Neural cell (in vitro differentiated cells): Measurements from ENCODE around the gene AMPH. TPM values are rescaled to one million over a fixed set of nuclear protein-coding genes. Genes with fewer than 3 reads are reported as not detected.

Experiments
- H2AFZ ChIP-seq: fragments of 200-600, 300-800 bp; sonication (generic), shearing (Covaris generic); 2 replicates; pipeline ENCODE4 v1.6.0; 2014; ENCODE audit warnings: low read depth, mild to moderate bottlenecking, antibody characterized with exemption, low read length, moderate library complexity
- H3F3A ChIP-seq: fragments of 200-600 bp; shearing (Covaris generic); 2 replicates; pipeline ENCODE4 v1.6.1; 2016; ENCODE audit warnings: mild to moderate bottlenecking, moderate library complexity, mixed read lengths, antibody characterized with exemption, low read length; ENCODE audit not compliant: insufficient read depth, poor library complexity, severe bottlenecking
- H3K27ac ChIP-seq: fragments of 200-600, 300-800 bp; sonication (generic), shearing (Covaris generic); 2 replicates; pipeline ENCODE4 v1.5.1; 2014; ENCODE audit warnings: mild to moderate bottlenecking, low read length, moderate library complexity
- H3K27me3 ChIP-seq: fragments of 300-800, 200-600 bp; sonication (generic), shearing (Covaris generic); 2 replicates; pipeline ENCODE4 v1.6.0; 2014; ENCODE audit warnings: mild to moderate bottlenecking, low read depth, low read length, moderate library complexity; ENCODE audit not compliant: insufficient read depth
- H3K36me3 ChIP-seq: fragments of 300-800, 200-600 bp; sonication (generic), shearing (Covaris generic); 2 replicates; pipeline ENCODE4 v1.5.1; 2014; ENCODE audit warnings: mild to moderate bottlenecking, antibody characterized with exemption, low read length, moderate library complexity; ENCODE audit not compliant: insufficient read depth
- H3K4me2 ChIP-seq: fragments of 300-800, 200-600 bp; sonication (generic), shearing (Covaris generic); 2 replicates; pipeline ENCODE4 v1.6.0; 2014; ENCODE audit warnings: mild to moderate bottlenecking, low read length
- H3K4me3 ChIP-seq: fragments of 300-800, 200-600 bp; sonication (generic), shearing (Covaris generic); 2 replicates; pipeline ENCODE4 v1.5.1; 2014; ENCODE audit warnings: mild to moderate bottlenecking, low read length, moderate library complexity
- H3K79me2 ChIP-seq: fragments of 200-600 bp; shearing (Covaris generic); replicated peaks from 2 replicates; pipeline ENCODE4 v1.6.0; 2014; ENCODE audit warnings: mild to moderate bottlenecking, low read length, moderate library complexity; ENCODE audit not compliant: insufficient read depth
- H3K9ac ChIP-seq: fragments of 300-800, 200-600 bp; sonication (generic), shearing (Covaris generic); 2 replicates; pipeline ENCODE4 v1.6.1; 2016; ENCODE audit warnings: mild to moderate bottlenecking, low read length, mixed read lengths
- H3K9me2 ChIP-seq: fragments of 200-600 bp; shearing (Covaris generic); 2 replicates; pipeline ENCODE4 v1.6.1; 2016; ENCODE audit warnings: mild to moderate bottlenecking, low read length, mixed read lengths; ENCODE audit not compliant: insufficient read depth
- H3K9me3 ChIP-seq: fragments of 200-600, 300-800 bp; sonication (generic), shearing (Covaris generic); 2 replicates; pipeline ENCODE4 v1.6.1; 2016; ENCODE audit warnings: mild to moderate bottlenecking, mixed run types, low read length, moderate library complexity, mixed read lengths
- H4K20me1 ChIP-seq: fragments of 200-600 bp; shearing (Covaris generic); 2 replicates; pipeline ENCODE4 v1.6.1; 2016; ENCODE audit warnings: mild to moderate bottlenecking, mixed run types; ENCODE audit not compliant: insufficient read depth
- EP300 ChIP-seq: fragments of 450-650 bp; conservative IDR thresholded peaks from 2 replicates; pipeline ENCODE4 v1.6.1; 2014; ENCODE audit warnings: antibody characterized with exemption, mild to moderate bottlenecking, moderate library complexity; ENCODE audit not compliant: poor library complexity, severe bottlenecking
- EZH2 ChIP-seq: fragments of 200-600, 300-800 bp; shearing (Covaris generic), sonication (generic); IDR thresholded peaks from 2 replicates; pipeline ENCODE4 v1.6.1; 2014; ENCODE audit warnings: antibody characterized with exemption, low read length, borderline replicate concordance, mild to moderate bottlenecking; ENCODE audit not compliant: insufficient read depth, poor library complexity, severe bottlenecking
- MXI1 ChIP-seq: fragments of 450-650 bp; conservative IDR thresholded peaks from 2 replicates; pipeline ENCODE4 v1.6.1; 2014; ENCODE audit warnings: antibody characterized with exemption, mild to moderate bottlenecking; ENCODE audit not compliant: poor library complexity, severe bottlenecking
- POLR2AphosphoS5 ChIP-seq: IDR thresholded peaks from 2 replicates; pipeline ENCODE4 v1.6.1; 2012
- RAD21 ChIP-seq: fragments of 450-650 bp; conservative IDR thresholded peaks from 2 replicates; pipeline ENCODE4 v1.6.1; 2014; ENCODE audit warnings: antibody characterized with exemption, mild to moderate bottlenecking, moderate library complexity
- REST ChIP-seq: IDR thresholded peaks from 2 replicates; pipeline ENCODE4 v1.6.1; 2012; ENCODE audit warnings: borderline replicate concordance
- SMC3 ChIP-seq: fragments of 450-650 bp; conservative IDR thresholded peaks from 2 replicates; pipeline ENCODE4 v1.6.1; 2014; ENCODE audit warnings: antibody characterized with exemption, mild to moderate bottlenecking, moderate library complexity; ENCODE audit not compliant: poor library complexity
- TAF1 ChIP-seq: IDR thresholded peaks from 2 replicates; pipeline ENCODE4 v1.6.1; 2012; ENCODE audit warnings: low read depth
- polyA plus RNA-seq: library from polyadenylated mRNA; depleted of rRNA; stranded (reverse); fragments of >200 nt; gene quantifications from 2 replicates; pipeline ENCODE4 v1.2.3, GENCODE V29; 2014
- TF ChIP-seq, protein P1 (sequence below): fragments of 450-650 bp; IDR thresholded peaks from 2 replicates; pipeline ENCODE4 v1.5.1; 2014; ENCODE audit warnings: antibody characterized with exemption, mild to moderate bottlenecking, moderate library complexity; ENCODE audit not compliant: poor library complexity, severe bottlenecking

The AMPH gene
- polyA plus RNA-seq, 1 donor from 2014 or later = 33.7 TPM

- Histone ChIP-seq H3K27ac (no peak overlapping the region), H3K4me2 (no peak overlapping the region), H3K9me3 (no peaks in the 10 kb centered on the region), H3K9ac (no peak overlapping the region), H3F3A (no peaks in the 10 kb centered on the region), H3K27me3 (no peaks in the 10 kb centered on the region), H3K9me2 (no peaks in the 10 kb centered on the region), H2AFZ (no peak overlapping the region), H3K79me2 (no peaks in the 10 kb centered on the region), H4K20me1 (no peaks in the 10 kb centered on the region), H3K36me3 (no peaks in the 10 kb centered on the region), H3K4me3 (no peak overlapping the region)
- TF ChIP-seq REST = no peak
- no peak for TF ChIP-seq POLR2AphosphoS5
- no peak for TF ChIP-seq EP300
Measured at GRCh38 chr7:38669965-38670520, 38.9 kb upstream of the AMPH start.

DNA sequence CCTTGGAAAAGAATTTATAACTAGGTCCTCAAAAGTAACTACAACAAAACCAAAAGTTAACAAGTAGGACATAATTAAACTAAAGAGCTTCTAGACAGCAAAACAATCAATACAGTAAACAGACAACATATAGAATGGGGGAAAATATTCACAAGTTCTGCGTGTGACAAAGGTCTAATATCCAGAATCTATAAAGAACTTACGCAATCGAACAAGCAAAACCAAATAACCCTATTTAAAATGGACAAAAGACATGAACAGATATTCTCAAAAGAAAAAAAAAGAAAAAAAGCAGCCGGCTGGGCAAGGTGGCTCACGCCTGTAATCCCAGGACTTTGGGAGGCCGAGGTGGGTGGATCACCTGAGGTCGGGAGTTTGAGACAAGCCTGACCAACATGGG lies 33.8 kb upstream of the AMPH start:
- H3K36me3 ChIP-seq = no peaks in the 10 kb centered on the region
- H3K9me2 ChIP-seq = no peaks in the 10 kb centered on the region
- H3K27ac ChIP-seq = no peak overlapping the region
- H3F3A ChIP-seq = no peaks in the 10 kb centered on the region
- no peak overlapping the region for H2AFZ ChIP-seq
- no peaks in the 10 kb centered on the region for H3K79me2 ChIP-seq
- no peaks in the 10 kb centered on the region for H3K9me3 ChIP-seq
- no peak overlapping the region for H3K4me3 ChIP-seq
- H3K9ac ChIP-seq = no peak overlapping the region
- TF ChIP-seq SMC3 = no peak
- TF ChIP-seq RAD21 = no peak
- no peak for TF ChIP-seq EZH2
- TF ChIP-seq EP300 = no peak
- TF ChIP-seq, protein P1, sequence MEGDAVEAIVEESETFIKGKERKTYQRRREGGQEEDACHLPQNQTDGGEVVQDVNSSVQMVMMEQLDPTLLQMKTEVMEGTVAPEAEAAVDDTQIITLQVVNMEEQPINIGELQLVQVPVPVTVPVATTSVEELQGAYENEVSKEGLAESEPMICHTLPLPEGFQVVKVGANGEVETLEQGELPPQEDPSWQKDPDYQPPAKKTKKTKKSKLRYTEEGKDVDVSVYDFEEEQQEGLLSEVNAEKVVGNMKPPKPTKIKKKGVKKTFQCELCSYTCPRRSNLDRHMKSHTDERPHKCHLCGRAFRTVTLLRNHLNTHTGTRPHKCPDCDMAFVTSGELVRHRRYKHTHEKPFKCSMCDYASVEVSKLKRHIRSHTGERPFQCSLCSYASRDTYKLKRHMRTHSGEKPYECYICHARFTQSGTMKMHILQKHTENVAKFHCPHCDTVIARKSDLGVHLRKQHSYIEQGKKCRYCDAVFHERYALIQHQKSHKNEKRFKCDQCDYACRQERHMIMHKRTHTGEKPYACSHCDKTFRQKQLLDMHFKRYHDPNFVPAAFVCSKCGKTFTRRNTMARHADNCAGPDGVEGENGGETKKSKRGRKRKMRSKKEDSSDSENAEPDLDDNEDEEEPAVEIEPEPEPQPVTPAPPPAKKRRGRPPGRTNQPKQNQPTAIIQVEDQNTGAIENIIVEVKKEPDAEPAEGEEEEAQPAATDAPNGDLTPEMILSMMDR = no peak
- no peak overlapping the region for H3K4me2 ChIP-seq
- H4K20me1 ChIP-seq = no peaks in the 10 kb centered on the region
- no peaks in the 10 kb centered on the region for H3K27me3 ChIP-seq

DNA sequence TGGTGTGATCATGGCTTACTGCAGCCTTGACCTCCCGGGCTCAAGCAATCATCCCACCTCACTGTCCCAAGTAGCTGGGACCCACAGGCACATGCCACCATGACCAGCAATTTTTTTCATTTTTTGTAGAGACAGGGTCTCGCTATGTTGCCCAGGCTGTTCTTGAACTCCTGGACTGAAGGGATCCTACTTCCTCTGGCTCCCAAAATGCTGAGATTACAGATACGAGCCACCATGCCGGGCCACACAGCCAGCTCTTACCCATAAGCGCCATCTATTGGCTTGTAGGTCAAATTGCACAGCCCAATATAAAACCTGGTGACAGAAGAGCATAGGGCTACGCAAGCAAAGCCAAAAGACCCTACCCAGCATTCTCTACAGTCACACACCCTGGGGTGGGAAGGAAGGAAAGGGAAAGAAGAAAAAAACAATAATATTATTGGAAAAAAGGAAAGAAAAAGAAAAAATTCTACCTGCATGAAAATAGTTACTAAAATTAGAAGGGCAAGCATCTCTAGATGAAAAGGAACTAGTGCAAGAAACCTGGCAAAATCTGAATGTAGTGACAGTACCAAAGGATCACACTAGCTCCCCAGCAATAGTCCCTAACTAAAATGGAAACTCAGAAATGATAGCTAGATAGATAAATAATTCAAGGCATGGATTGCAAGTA lies 29.4 kb upstream of the AMPH start:
- no peaks in the 10 kb centered on the region for H3K36me3 ChIP-seq
- H4K20me1 ChIP-seq = no peaks in the 10 kb centered on the region
- no peaks in the 10 kb centered on the region for H3K9me3 ChIP-seq
- H3K27me3 ChIP-seq = no peaks in the 10 kb centered on the region
- no peaks in the 10 kb centered on the region for H3F3A ChIP-seq
- no peak for TF ChIP-seq EP300
- no peak for TF ChIP-seq SMC3
- no peak for TF ChIP-seq MXI1
- TF ChIP-seq TAF1 = no peak
- TF ChIP-seq REST = no peak
- TF ChIP-seq, protein P1 = peak; percentile 41
- TF ChIP-seq POLR2AphosphoS5 = no peak
- peak; percentile 18 for TF ChIP-seq RAD21
- TF ChIP-seq EZH2 = no peak
- H2AFZ ChIP-seq = no peak overlapping the region
- H3K27ac ChIP-seq = no peak overlapping the region
- H3K4me3 ChIP-seq = no peak overlapping the region
- no peak overlapping the region for H3K9ac ChIP-seq
- H3K79me2 ChIP-seq = no peaks in the 10 kb centered on the region
- H3K4me2 ChIP-seq = no peak overlapping the region
- H3K9me2 ChIP-seq = no peaks in the 10 kb centered on the region
